Activated naive CD4-positive, alpha-beta T cell treated with Interleukin-2 at 50 U/mL for 16 hours (primary cell): ENCODE results near the gene NKAIN1.
"Not testable (repeated sequence)": the region's sequence is repeated elsewhere in the genome, so short reads cannot be mapped to it uniquely, and the experiment has no call there.

Experiments used
- DNase-seq: peaks from one replicate; pipeline ENCODE4 v3.0.0-alpha.2; 2020

NKAIN1 gene

GRCh38 chr1:31148409-31148808 is 91.3 kb downstream of the NKAIN1 start:
- DNase-seq, result no peak

GRCh38 chr1:31145648-31146047 is 94.0 kb downstream of the NKAIN1 start:
- no peak for DNase-seq

- no peak for DNase-seq
These were observed 95.2 kb downstream of the NKAIN1 start for GRCh38 chr1:31144442-31144841.

GRCh38 chr1:31143455-31143854 is 96.2 kb downstream of the NKAIN1 start:
- no peak for DNase-seq

- no peak for DNase-seq
These were observed 97.3 kb downstream of the NKAIN1 start for GRCh38 chr1:31142406-31142805.

GRCh38 chr1:31140299-31140698 is 99.4 kb downstream of the NKAIN1 start:
- no peak for DNase-seq

- not testable (repeated sequence) for DNase-seq
These were observed 100.7 kb downstream of the NKAIN1 start for GRCh38 chr1:31138797-31139521.

GRCh38 chr1:31137873-31138272 is 101.8 kb downstream of the NKAIN1 start:
- DNase-seq, result not testable (repeated sequence)

- DNase-seq, result no peak
These were observed 103.6 kb downstream of the NKAIN1 start for GRCh38 chr1:31135973-31136600.

GRCh38 chr1:31133368-31133767 is 106.3 kb downstream of the NKAIN1 start:
- no peak for DNase-seq
